GM21528 (cell line): ENCODE results near the gene TSSK6.
"Not testable (repeated sequence)": the region's sequence is repeated elsewhere in the genome, so short reads cannot be mapped to it uniquely, and the experiment has no call there.

Experiments
- ATAC-seq: cut with Tn5 transposase; IDR thresholded peaks from one replicate; pipeline ENCODE4 v1.9.1; 2021; ENCODE audit warnings: mild to moderate bottlenecking, moderate library complexity; ENCODE audit not compliant: unreplicated experiment, low FRiP score

The TSSK6 gene

DNA sequence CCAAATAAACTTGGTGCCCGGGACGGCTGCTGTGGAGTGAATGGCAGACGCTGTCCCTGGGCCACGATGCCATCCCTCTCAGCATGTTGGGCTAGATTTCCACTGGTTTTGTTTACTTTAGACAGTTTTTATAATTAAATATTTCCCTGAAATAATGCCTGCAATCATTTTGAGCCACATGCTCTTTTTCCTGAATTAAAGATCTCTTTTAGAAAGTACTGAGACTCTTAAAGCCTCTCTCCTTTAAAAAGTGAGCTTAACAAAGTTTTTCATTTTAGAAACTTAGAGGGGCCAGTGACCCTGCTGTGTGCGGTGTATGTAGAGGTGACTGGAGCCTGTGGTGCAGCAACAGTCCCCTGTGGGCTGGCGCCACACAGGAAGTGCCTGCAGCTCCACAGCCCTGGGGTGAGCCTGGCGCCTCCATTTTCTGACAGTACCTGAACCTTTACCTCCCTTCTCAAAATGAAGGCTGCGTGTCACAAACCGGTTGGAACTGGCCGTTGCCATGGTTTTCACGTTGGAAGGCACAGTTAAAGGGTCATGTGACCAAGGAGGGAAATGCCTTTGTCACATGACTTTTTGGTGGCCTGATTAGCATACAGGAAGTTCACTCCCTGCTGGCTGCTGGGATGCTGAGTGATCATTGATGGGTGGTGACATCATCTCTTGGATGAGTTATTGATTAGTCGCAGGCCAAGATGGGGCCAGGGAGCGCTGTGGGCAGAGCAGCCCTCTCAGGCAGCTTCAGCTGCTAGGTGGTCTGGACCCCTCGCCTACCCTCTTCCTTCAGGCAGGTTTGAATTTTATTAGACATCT, 26.3 kb downstream of the TSSK6 start:
- ATAC-seq, result no peak

DNA sequence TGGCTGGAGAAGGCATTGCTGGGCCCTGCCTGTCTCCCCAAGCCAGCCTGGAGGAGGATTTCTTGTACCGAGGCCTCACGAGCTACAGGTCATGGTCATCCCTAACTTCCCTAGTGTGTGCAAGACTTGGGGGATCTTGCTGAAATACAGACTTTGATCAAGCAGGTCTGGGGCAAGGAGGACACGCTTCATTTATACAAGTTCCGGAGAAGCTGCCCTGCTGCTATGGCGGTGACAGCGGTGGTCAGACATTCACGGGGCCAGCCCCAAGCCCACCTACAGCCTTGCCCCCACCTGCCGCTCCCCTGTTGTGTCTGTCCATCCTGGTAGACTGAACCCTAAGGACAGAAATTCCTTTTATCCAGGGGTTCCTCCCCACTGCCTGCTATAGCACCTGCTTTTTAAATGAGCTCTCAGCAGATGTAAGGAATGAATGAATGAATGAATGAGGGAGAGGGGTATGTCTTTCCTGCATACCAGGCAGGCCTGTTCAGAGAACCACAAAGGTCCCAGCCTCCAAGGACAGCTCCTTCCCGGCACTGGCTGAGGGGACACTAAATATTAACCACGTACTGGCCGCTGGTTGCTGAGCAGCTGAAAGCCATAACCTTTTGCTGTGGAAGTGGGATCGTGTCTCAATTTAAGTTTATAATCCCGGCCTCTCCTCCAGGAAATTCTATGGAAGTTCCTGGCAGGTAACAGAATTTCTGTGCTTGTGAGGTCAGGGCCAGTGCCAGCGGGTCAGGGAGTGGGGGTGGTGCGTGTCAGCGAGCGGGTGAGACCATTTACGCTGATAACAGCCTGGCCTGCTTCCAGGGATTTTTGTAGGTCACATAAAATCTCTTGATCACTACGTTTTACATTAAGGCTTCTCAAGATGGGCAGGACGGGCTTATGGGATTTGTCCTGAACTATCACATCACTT, 27.1 kb downstream of the TSSK6 start:
- no peak for ATAC-seq

DNA sequence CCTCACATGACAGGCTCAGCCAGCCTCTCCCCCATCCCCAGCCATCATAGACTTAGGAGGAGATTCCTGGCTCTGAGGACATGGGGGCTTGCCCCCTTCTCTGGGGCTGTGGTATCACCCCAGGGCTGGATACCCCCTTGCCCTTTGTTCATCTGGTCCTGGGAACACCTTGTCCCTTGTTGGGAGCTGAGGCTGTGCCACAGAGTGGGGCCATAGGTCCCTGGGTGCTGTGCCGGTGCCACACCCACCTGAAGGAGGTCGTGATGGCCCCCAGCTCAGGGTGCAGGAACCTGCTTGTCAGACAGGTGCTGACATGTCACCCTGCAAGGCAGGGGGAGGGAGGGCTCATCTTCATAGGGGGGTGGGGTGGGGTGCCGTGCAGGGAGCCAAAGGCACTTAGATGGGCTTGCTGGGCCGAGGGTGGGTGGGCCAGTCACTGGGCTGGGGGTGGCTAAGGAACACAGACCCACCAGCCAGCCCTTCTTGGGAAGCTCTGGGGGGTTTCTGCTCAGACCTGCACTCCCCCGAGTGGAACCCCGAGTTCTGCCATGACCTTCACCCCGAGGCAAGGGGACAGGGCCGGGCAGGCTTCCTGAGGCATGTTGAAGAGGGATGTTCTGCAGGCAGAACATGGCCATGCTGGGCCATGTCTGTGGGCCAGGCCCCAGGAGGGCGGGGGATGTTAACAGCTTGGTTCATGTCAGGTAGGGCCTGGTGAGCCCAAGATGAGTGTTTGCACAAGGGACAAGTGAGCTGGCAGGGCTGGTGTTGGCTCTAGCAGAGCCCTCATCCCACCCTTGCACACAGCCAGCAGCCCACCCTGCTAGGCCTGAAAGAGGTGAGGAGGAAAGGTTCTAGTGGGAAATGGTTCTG, 28.0 kb downstream of the TSSK6 start:
- no peak for ATAC-seq

DNA sequence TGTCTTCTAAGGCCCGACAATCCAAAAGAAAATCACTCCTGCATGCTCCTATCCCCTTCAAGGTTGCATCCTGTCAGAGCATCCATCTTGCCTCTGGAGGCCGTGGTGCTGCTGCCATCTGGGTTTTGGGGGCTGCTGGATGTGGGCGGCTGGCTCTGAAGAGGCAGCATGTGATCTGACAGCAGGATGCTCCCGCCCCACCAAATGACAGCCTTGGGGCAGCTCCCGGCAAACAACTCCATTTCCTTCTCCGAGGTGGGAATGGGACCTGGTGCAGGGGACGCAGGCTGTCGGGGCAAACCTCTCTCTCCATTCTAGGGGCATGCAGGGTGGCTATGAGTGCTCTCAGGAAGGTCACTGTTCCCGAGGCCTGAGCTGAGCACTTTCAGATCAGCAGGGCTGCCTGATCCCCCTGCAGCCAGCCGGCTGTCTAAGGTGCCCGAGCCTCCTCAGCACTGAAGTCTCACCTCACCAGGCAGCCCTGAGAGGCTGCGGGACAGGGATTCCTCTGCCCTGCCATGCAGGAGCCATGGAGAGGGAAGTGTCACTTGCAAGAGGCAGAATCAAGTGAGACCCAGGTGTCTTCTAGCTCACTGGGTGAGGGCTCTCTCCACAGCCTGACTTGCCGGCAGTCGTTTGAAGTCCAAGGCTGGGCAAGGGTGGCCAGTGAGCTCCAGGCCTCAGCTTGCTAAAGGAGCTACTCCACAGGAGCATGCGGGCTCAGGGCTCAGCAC, 28.8 kb downstream of the TSSK6 start:
- ATAC-seq, result no peak

DNA sequence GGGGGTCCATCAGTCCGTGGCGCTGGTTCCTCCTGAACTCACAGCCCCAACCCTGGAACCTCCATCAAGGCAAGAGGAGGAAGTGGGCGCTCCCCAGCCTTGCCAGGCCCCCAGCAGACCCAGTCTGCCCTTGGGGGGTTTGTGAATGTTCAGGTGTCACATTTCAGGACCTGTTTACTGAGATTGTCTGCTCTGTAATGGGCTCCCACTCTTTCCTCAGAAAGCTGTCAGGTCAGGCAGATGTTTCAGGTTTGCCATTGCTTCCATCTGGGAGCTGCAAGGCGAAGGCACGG, 29.4 kb downstream of the TSSK6 start:
- ATAC-seq, result no peak

DNA sequence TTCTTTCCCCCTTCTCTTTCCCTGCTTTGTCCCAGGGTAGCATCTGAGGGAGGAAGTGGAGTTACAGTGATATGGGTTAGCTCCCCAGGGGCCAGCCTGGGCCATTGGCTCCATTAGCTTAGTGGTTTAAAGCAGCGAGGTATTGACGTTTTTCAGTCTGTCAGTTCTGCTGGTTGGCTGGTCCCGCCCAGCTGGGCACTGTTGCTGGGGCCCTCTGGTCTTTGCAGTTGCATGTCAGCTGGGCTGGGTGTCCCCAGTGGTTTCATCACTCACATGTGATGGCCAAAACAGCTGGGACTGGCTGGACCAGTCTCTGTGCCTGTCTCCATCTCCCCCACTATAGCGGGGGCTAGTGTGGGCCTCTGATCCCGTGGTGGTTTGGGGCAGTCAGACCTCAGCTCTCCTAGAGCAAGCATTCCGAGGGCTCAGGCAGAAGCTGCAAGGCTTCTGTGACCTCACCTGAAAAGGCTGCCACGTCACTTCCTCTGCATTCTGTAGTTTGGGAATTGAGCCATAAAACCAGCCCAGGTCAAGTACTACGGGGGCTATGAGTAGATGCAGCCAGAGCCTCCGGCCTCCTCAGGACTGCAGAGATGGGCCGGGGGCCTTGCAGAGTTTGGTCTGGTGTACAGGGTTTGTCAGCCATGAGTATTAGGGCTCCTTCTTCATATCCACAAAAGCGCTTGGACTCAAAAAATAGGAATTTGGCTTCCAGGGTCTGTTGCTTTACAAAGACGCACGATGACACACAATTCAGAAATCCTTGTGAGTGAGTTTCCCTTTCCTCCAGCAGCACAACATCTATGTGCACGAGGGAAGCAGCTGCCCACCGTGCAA, 30.0 kb downstream of the TSSK6 start:
- ATAC-seq, result no peak

DNA sequence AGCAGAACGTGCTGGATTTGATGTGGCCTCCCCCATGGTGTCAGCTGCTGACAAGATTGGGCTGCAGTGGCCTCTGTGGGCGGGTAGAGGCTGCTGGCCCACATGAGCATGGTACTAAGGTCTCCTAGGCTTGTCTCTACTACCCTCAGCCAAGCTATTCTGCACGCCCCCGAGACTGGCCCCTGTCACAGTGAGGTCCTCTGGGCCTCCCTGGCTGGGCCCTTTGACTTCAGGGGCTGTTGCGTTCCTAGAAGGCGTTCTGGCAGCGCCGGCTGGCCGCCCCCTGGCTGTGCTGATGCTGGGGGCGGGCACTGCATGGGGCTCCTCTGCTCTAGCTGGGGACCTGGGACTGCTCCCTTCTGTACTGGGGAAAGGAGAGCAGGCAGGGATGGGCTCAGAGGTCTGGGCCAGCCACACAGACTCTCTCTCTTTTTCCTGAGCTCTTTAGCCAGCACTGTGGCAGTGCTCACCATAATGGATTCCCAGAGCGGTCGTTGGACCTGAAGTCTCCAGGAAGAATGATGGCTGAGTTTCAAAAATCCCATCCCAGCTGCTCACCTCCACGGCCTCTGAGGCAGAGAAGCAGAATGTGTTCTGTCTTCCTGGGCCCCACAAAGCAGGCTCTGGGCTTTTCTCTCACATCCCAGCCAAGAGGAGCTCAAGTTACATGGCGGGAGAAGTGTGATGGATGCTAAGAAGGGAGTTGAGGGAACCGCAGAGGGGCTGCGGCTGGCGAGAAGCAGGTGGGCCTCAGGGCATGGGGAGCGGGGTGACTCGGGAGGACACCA, 32.3 kb downstream of the TSSK6 start:
- no peak for ATAC-seq

DNA sequence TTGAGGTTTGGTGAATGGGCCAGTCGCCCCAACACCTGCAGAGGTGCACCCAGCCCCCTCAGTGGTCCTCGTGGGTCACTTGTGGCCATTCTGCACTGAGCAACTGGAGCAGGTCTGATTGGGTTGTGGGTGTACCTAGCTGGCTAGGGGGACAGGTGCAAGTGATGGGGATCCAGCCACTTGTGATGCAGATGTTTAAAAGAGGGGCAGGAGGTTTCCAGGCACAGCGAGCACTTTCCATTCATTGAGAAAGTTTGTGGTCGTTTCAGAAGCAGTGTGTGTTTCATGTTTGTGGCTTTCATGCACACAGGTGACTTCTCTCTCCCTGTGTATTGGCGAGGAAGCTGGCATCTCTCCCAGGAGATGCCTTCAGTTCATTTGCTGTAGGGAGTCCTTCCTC, 34.7 kb downstream of the TSSK6 start:
- ATAC-seq, result no peak

DNA sequence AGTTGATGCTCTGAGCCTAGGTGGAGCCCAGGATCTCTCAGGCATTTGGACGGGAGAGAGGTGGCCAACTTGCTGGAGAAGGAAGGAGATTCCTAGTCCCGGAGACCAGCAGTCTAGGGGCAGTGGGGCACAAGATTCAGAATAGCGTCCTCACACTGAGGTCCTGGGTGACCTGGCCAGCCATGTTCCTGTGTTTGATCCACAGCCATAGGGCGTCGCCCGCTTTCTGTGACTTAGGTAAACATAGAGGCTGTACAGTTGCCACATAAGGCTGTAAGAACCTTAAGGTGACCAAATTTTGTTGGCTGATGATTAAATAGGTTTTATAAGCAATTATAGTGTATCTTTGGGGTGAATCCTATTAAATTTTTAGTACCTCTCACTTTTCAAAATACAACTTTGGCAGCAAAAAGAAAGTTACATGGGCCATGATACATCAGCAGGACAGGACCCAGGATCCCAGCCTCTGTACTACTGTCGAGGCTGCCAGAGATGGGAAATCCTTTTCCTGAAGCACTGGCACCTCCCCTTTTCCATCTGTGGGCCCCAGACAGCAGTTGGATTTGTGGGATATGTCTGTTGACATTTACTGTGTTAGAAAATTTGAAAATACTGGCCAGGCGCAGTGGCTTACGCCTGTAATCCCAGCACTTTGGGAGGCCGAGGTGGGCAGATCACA, 37.5 kb downstream of the TSSK6 start:
- no peak for ATAC-seq

DNA sequence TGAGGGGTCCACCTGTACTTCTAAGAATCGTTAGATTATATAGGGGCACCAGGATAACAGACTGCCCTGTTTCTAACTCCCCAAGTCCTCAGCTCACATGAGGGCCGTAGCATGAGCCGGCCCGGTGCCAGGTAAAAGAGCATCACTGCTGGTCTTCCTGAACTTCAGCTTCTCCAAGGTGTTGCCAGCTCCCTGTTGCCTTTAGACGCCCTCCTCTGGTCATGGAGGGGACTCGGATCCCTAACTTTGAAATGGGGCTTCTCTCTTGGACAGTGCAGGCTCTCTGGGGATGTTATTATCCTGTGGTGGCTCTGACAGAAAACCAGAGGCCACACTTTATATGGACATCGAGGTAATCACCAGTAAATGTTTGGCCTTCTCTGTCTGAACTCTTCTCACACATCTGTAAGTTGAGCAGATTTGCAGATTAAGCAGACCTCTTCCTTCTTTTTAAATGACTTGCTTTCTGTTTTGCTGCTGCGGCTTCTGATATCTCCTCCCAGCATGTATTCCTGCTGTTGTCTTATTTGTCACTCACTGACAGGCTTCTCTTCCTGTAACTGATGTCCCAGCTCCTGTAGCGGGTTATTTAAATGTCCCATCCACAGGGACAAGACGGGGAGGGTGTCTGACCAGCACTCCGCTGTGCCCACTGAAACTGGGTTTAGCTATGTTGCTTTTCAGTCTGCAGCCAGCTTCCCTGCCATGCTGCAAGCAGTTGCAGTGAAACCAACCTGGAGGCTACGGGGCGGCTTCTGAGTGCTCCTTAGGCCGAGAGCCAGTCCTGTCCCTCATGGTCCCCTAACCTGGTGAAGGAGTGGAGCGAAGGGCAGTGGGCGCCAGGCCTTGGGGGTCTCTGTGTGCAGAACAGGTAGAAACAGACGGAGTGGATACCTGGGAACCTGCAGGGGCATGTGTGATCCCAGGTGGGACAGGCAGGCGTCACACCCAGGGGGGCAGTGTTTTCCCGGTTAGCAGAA, 39.2 kb downstream of the TSSK6 start:
- no peak for ATAC-seq

DNA sequence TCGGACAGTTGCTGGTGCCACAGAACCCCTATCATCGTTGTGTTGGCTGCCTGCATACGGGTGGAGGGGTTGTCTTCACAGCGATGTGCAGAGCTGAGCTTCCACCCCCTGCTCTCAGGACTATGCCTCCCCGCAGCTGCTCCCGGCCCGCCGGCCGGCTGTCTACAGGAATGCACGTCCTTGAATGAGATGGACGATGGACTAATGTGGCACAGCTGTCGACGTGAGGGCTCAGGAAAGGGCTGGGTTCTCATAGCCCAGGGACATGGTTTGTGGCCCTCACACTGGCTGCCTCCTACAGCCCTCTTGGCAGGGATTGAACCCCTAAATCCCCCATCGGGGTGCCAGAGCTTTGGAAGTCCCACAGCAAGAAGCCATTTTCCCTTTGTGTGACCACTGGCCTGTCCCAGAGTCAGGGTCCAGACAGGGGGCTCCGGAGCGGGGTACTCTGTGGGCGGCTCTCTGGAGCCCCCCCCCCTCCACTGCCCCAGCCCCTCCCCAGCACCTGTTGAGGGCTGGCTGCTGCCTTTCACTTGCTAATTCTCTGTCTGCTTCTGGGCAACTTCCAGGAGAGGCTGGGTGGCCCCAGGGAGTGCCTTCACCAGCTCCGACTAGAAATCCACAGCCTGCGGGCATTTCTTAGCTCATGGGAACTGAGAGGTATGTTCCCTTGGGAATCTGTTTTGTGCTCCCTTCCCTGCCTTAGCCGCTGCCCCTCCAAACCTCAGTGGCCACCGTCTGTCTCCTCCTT, 40.2 kb downstream of the TSSK6 start:
- ATAC-seq, result no peak

DNA sequence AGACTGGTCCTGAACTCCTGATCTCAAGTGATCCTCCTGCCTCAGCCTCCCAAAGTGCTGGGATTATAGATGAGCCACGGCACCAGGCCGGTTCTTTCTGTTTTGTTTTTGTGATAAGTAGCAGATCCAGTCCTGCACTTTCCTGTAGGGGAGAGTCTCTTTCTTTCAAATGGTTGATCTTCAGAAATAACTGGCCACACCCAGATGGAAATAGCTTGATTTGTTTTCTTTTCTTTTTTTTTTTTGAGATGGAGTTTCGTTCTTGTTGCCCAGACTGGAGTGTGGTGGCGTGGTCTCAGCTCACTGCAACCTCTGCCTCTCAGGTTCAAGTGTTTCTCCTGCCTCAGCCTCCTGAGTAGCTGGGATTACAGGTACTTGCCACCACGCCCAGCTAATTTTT, 43.2 kb downstream of the TSSK6 start:
- not testable (repeated sequence) for ATAC-seq

DNA sequence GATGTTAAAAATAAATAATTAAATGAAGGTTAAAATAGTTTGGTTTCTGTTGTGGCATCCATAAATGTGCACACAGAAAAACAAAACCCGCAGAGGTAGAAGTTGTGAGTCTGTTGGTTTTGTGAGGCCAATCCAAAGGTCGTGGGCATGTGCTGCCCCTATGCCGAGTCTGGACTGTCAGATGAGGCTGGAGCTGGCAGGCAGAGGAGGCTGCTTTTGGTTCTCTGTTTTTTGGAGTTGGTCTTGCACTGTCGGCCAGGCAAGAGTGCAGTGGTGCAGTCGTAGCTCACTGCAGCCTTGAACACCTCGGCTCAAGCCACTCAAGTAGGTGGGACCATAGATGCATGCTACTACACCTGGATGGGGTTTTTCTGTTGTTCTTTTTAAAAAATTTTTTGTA, 43.7 kb downstream of the TSSK6 start:
- ATAC-seq, result no peak

DNA sequence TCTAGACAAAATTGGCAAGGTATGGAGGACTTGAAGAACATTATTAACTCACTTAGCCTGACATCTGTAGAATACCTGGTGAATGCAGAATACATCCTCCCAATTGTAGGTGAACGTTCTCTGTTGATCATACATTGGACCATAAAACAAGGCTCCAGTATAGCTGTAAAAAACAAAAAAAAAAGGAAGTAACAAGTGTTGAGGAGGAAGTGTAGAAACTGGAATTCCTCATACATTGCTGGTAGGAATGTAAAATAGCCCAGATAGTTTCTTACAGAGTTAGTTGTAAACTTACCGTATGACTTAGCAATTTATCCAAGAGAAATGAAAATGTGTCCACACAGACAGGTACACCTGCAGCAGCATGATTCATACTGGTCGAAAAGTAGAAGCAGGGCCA, 44.8 kb downstream of the TSSK6 start:
- ATAC-seq, result no peak

DNA sequence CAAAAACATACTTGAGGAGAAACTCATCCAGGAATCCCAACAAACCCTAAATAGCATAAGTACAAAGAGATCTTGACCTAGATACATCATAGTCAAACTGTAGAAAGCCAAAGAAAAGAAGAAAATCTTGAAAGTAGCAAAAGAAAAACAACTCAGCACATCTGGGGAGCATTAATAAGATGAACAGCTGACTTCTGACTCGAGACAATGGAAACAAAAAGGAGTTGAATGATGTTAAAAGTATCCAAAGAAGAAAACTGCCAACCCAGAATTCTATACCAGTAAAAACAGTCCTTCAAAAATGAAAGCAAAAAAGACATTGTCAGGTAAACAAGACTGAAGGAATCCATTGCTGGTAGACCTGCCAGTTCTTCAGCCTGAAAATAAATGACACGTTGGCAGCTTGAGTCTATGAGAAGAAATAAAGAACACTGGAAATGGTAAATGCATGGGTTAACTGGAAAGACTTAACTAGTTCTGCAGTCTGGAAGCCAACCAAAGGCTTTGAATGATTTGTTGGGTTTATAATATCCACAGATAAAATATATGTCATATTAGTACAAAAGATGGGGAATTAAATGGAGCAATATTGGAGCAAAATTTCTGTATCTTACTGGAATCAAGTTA, 46.8 kb downstream of the TSSK6 start:
- ATAC-seq, result no peak

DNA sequence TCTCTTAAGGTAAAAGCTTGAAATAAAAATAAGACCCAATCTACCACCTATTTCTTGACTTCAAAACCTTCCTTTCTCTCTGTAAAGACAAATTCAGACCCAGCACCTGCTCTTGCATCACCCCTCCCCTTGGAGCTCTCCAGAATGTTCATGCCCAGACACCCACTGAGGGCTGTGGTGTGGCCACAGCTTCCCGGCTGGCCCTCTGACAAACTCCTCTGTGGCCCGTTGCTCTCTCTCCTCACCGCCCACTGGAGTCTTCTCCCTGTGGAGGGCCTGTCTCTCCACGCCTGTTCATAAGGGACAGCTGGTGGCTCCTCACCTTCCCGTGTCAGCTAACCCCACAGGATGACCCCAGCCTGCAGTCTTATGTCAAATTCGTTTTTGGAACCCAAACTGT, 49.1 kb downstream of the TSSK6 start:
- ATAC-seq, result no peak
